HepG2 (cell line): ENCODE results near the gene WNT9A. TPM values are rescaled to one million over a fixed set of nuclear protein-coding genes. Genes with fewer than 3 reads are reported as not detected.

Experiments
- ATAC-seq: fragments of 200-7000 bp; cut with Tn5 transposase; 3 replicates; pipeline ENCODE4 v1.9.1; 2020; ENCODE audit warnings: mild to moderate bottlenecking, moderate library complexity
- BruUV-seq: library from RNA; stranded (reverse); fragments of 400-500 nt; replicated peaks from 2 replicates; lab custom pipeline; 2021; lab: Mats Ljungman, UMichigan
- CTCF ChIA-PET: fragments of 300-600 bp; formaldehyde crosslinking; extraction: SDS; loops from one replicate; lab custom pipeline; 2021; ENCODE audit warnings: low total read pairs, inconsistent platforms, low intra/inter-chr PET ratio; lab: Yijun Ruan, JAX
- POLR2A ChIA-PET: fragments of 350-600 bp; sonication (Branson Sonifier 250); formaldehyde crosslinking; loops from one replicate; lab custom pipeline; 2020; ENCODE audit warnings: antibody characterized with exemption, inconsistent platforms; lab: Yijun Ruan, JAX
- DNase-seq: peaks from one replicate; pipeline ENCODE4 v3.0.0-alpha.2; 2015; ENCODE audit warnings: low spot score
- FAIRE-seq: peaks from 3 replicates; lab custom pipeline; 2011; peaks lifted over from hg19 to GRCh38; lab: Jason Lieb, UNC
- H2AFZ ChIP-seq: one replicate; pipeline ENCODE4 v1.6.1; 2011; ENCODE audit warnings: low read length, inconsistent platforms
- H3K27ac ChIP-seq: fragments of 300-600 bp; 3 replicates; pipeline ENCODE4 v1.8.0; 2011; ENCODE audit warnings: mixed run types, mild to moderate bottlenecking, mixed read lengths, low read length, inconsistent platforms; ENCODE audit not compliant: insufficient read depth; ENCODE audit errors: extremely low read length
- H3K27me3 ChIP-seq, 2 experiments: fragments of 200-600 bp in 1 of 2; 2 replicates in 1 of 2; 3 replicates in 1 of 2; pipeline versions ENCODE4 v1.6.0 to v1.8.0; 2011; ENCODE audit warnings: low read length in 2 of 2, mild to moderate bottlenecking in 2 of 2, moderate library complexity in 2 of 2, inconsistent platforms in 1 of 2; ENCODE audit not compliant: insufficient read depth in 2 of 2, control insufficient read depth in 1 of 2
- H3K36me3 ChIP-seq, 2 experiments: fragments of 200-600 bp in 1 of 2; replicated peaks in 1 of 2; 2 replicates in 1 of 2; 3 replicates in 1 of 2; pipeline versions ENCODE4 v1.5.1 to v1.8.0; 2011; ENCODE audit warnings: low read length in 2 of 2, inconsistent platforms in 1 of 2; ENCODE audit not compliant: insufficient read depth in 2 of 2, control insufficient read depth in 1 of 2
- H3K4me1 ChIP-seq: 2 replicates; pipeline ENCODE4 v1.5.1; 2012; ENCODE audit warnings: low read length, inconsistent platforms; ENCODE audit not compliant: insufficient read depth
- H3K4me2 ChIP-seq: 2 replicates; pipeline ENCODE4 v1.6.0; 2011; ENCODE audit warnings: low read depth, low read length, inconsistent platforms
- H3K4me3 ChIP-seq, 3 experiments: fragments of 200-600 bp in 1 of 3; sonication (generic), shearing (Covaris generic) in 1 of 3; replicated peaks in 1 of 3; 2 replicates each; pipeline ENCODE4 v1.5.1; 2011 to 2016; ENCODE audit warnings: low read length in 3 of 3, inconsistent platforms in 2 of 3, low read depth in 2 of 3, mild to moderate bottlenecking in 2 of 3, control low read depth in 1 of 3, mixed read lengths in 1 of 3; ENCODE audit not compliant: insufficient read depth in 1 of 3
- H3K79me2 ChIP-seq: one replicate; pipeline ENCODE4 v1.6.1; 2011; ENCODE audit warnings: low read length, inconsistent platforms; ENCODE audit not compliant: insufficient read depth
- H3K9ac ChIP-seq: 2 replicates; pipeline ENCODE4 v1.6.0; 2011; ENCODE audit warnings: mild to moderate bottlenecking, low read depth, low read length, inconsistent platforms; ENCODE audit not compliant: insufficient read depth
- H3K9me3 ChIP-seq: 2 replicates; pipeline ENCODE4 v1.5.1; 2012; ENCODE audit warnings: mild to moderate bottlenecking, low read length
- H4K20me1 ChIP-seq: 2 replicates; pipeline ENCODE4 v1.6.0; 2011; ENCODE audit warnings: inconsistent platforms, mild to moderate bottlenecking, low read length, moderate library complexity; ENCODE audit not compliant: insufficient read depth
- ATF7-NPFF ChIP-seq: sonication (generic); formaldehyde crosslinking; IDR thresholded peaks from 2 replicates; pipeline ENCODE4 v1.8.1; 2023; ENCODE audit warnings: mild to moderate bottlenecking, low read depth, missing genetic modification reagents, moderate library complexity
- EED ChIP-seq: sonication (generic); formaldehyde crosslinking; IDR thresholded peaks from 2 replicates; pipeline ENCODE4 v1.5.0; 2020; ENCODE audit warnings: mild to moderate bottlenecking, missing genetic modification reagents
- ETV6 ChIP-seq: sonication (generic); formaldehyde crosslinking; conservative IDR thresholded peaks from 2 replicates; pipeline ENCODE4 v1.4.0; 2020; ENCODE audit warnings: missing genetic modification reagents
- HMG20B ChIP-seq: conservative IDR thresholded peaks from 2 replicates; pipeline ENCODE4 v1.6.1; 2016; ENCODE audit warnings: missing genetic modification reagents, missing compliant biosample characterization
- HNRNPLL ChIP-seq: fragments of 200-400 bp; formaldehyde crosslinking; IDR thresholded peaks from 2 replicates; pipeline ENCODE4 v1.6.1; 2017; ENCODE audit warnings: mild to moderate bottlenecking, low read depth, low read length; ENCODE audit not compliant: poor library complexity, severe bottlenecking
- NAIF1 ChIP-seq: sonication (generic); formaldehyde crosslinking; IDR thresholded peaks from 2 replicates; pipeline ENCODE4 v1.5.0; 2020; ENCODE audit warnings: mild to moderate bottlenecking, missing genetic modification reagents, borderline replicate concordance
- NFE2L2 ChIP-seq: fragments of 150-350 bp; IDR thresholded peaks from 2 replicates; pipeline ENCODE4 v1.6.1; 2014; ENCODE audit warnings: low read length
- NFYC ChIP-seq: IDR thresholded peaks from 2 replicates; pipeline ENCODE4 v1.6.1; 2016; ENCODE audit warnings: missing genetic modification reagents, missing compliant biosample characterization
- TBX2 ChIP-seq: sonication (generic); formaldehyde crosslinking; IDR thresholded peaks from 2 replicates; pipeline ENCODE4 v1.5.0; 2020; ENCODE audit warnings: missing genetic modification reagents, mild to moderate bottlenecking, borderline replicate concordance
- WIZ ChIP-seq: sonication (generic); formaldehyde crosslinking; IDR thresholded peaks from 2 replicates; pipeline ENCODE4 v1.5.1; 2020; ENCODE audit warnings: mild to moderate bottlenecking, missing genetic modification reagents
- ZBTB21 ChIP-seq: sonication (generic); formaldehyde crosslinking; IDR thresholded peaks from 2 replicates; pipeline ENCODE4 v1.4.0; 2020; ENCODE audit warnings: missing genetic modification reagents
- ZBTB42 ChIP-seq: sonication (generic); formaldehyde crosslinking; IDR thresholded peaks from 2 replicates; pipeline ENCODE4 v1.5.0; 2020; ENCODE audit warnings: mild to moderate bottlenecking, missing genetic modification reagents
- ZNF333 ChIP-seq: sonication (generic); formaldehyde crosslinking; IDR thresholded peaks from 2 replicates; pipeline ENCODE4 v1.4.0; 2020; ENCODE audit warnings: mild to moderate bottlenecking, missing genetic modification reagents, borderline replicate concordance
- ZNF564 ChIP-seq: sonication (generic); formaldehyde crosslinking; IDR thresholded peaks from 2 replicates; pipeline ENCODE4 v1.8.1; 2023; ENCODE audit warnings: mild to moderate bottlenecking, missing genetic modification reagents
- ZNF839 ChIP-seq: sonication (generic); formaldehyde crosslinking; IDR thresholded peaks from 2 replicates; pipeline ENCODE4 v1.4.0; 2020; ENCODE audit warnings: missing genetic modification reagents, mild to moderate bottlenecking, borderline replicate concordance
- WGBS: methylation state at CpG from one replicate; pipeline ENCODE4 v1.1.6; 2017; ENCODE audit warnings: low lambda C conversion rate; 5-methylcytosine and 5-hydroxymethylcytosine counted together
- in situ Hi-C: cut with HindIII; loops from 2 replicates; pipeline ENCODE4 v1.10.0; 2017; ENCODE audit warnings: low pct_unique_long_range_greater_than_20kb; ENCODE audit not compliant: extremely low pct_ligation_motif_present
- intact Hi-C: fragments of 100-400 bp; cut with micrococcal nuclease; formaldehyde crosslinking; loops from one replicate; pipeline ENCODE4 v1.10.0; 2022; ENCODE audit not compliant: unreplicated experiment
- polyA plus RNA-seq, 8 experiments: library from polyadenylated mRNA; depleted of rRNA in 3 of 8; stranded (reverse) in 7 of 8; unstranded in 1 of 8; fragments of >200 nt; fragmentation: Illumina TruSeq in 4 of 8; extraction: Trizol in 4 of 8; gene quantifications; 2 replicates each; pipeline versions ENCODE4 v1.2.1 to v1.2.3, GENCODE V29; 2011 to 2016; ENCODE audit warnings: low read depth in 4 of 8, missing spikeins in 1 of 8, mixed read lengths in 1 of 8; ENCODE audit not compliant: insufficient read depth in 1 of 8
- total RNA-seq, 5 experiments: library from RNA; depleted of rRNA; stranded (reverse); fragments of >200 nt; fragmentation: Illumina TruSeq; extraction: Trizol; gene quantifications; 2 replicates each; pipeline ENCODE4 v1.2.3, GENCODE V29; 2016; ENCODE audit warnings: low read depth in 1 of 5
- TF ChIP-seq, protein P1 (sequence below): sonication (generic); formaldehyde crosslinking; IDR thresholded peaks from 2 replicates; pipeline ENCODE4 v1.9.0; 2021; ENCODE audit warnings: missing genetic modification reagents, mild to moderate bottlenecking, borderline replicate concordance
- TF ChIP-seq, protein P2 (sequence below): sonication (generic); formaldehyde crosslinking; conservative IDR thresholded peaks from 2 replicates; pipeline ENCODE4 v1.4.0; 2020; ENCODE audit warnings: missing genetic modification reagents

The WNT9A gene
- total and polyA plus RNA-seq, 2 of the 13 experiments (the other 11 are each of a cell fraction or from before 2014, with no cell fraction given): 0.04 TPM; not detected in 1

DNA sequence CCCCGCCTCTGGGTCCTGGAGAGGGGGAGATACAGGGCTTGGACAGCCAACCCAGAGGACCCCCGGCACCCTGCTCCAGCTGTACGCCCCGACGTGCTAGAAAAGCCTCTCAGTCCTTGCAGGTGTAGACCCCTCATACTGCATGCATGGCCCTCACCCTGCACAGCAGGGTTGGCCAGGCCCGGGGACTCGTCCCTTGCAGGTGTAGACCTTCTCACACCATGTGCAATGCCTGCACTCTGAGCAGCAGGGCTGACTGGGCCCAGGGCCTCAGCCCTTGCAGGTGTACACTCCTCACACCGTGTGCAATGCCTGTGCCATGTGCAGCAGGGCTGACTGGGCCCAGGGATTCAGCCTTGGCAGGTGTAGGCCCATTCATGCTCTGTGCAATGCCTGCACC lies 26.8 kb downstream of the WNT9A start (continued):
- TF ChIP-seq ZNF564 (CRISPR knock-in tag) (no peak), HMG20B (CRISPR knock-in tag) (no peak), HNRNPLL (no peak), ZBTB21 (CRISPR knock-in tag) (no peak), WIZ (no peak)
- TF ChIP-seq, protein P1, sequence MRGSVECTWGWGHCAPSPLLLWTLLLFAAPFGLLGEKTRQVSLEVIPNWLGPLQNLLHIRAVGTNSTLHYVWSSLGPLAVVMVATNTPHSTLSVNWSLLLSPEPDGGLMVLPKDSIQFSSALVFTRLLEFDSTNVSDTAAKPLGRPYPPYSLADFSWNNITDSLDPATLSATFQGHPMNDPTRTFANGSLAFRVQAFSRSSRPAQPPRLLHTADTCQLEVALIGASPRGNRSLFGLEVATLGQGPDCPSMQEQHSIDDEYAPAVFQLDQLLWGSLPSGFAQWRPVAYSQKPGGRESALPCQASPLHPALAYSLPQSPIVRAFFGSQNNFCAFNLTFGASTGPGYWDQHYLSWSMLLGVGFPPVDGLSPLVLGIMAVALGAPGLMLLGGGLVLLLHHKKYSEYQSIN: no peak
- TF ChIP-seq, protein P2, sequence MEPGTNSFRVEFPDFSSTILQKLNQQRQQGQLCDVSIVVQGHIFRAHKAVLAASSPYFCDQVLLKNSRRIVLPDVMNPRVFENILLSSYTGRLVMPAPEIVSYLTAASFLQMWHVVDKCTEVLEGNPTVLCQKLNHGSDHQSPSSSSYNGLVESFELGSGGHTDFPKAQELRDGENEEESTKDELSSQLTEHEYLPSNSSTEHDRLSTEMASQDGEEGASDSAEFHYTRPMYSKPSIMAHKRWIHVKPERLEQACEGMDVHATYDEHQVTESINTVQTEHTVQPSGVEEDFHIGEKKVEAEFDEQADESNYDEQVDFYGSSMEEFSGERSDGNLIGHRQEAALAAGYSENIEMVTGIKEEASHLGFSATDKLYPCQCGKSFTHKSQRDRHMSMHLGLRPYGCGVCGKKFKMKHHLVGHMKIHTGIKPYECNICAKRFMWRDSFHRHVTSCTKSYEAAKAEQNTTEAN: no peak

DNA sequence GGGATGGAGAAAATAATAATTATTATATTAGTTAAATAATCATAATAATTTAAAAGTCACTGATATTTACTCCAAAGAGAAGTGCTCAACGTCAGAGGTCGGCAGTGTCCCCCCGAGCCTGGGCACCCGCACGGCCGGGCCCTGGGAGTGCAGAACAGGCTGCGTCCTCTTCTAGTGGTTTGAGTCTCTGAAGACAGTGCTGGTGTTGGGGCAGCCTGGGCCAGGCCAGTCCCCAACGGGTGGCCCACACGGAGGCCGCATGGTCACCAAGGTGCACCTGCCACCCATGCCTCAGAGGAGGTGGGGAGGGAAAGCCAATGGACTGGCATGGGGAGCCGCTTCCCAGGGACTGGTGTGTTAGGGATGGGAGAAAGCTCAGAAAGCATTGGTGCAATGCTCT lies 27.3 kb downstream of the WNT9A start:
- no peaks in the 10 kb centered on the region for H3K36me3 ChIP-seq
- intact Hi-C loops: no loop called here
- CTCF ChIA-PET: no interaction called here
- no peak overlapping the region for H3K27ac ChIP-seq
- no TSS peak for BruUV-seq
- no peak for TF ChIP-seq TBX2 (CRISPR knock-in tag)
- no peak for TF ChIP-seq ATF7-NPFF (CRISPR knock-in tag)
- no peak for TF ChIP-seq ZNF839
- no peak for TF ChIP-seq ETV6 (CRISPR knock-in tag)
- TF ChIP-seq NFE2L2: no peak
- no peak for TF ChIP-seq NFYC
- no peak for TF ChIP-seq ZNF333
- TF ChIP-seq NAIF1 (CRISPR knock-in tag): no peak
- TF ChIP-seq EED (CRISPR knock-in tag): no peak
- TF ChIP-seq ZBTB42 (CRISPR knock-in tag): no peak
- in situ Hi-C loops: no loop called here
- H3K4me2 ChIP-seq: no peak overlapping the region
- ATAC-seq (no peak), FAIRE-seq (no peak), DNase-seq (no peak)
- no peaks in the 10 kb centered on the region for H3K79me2 ChIP-seq
- no peaks in the 10 kb centered on the region for H4K20me1 ChIP-seq
- no peak overlapping the region for H2AFZ ChIP-seq
- H3K9ac ChIP-seq: no peak overlapping the region
- H3K27me3 ChIP-seq: peaks cover 16 to 45% of the 10 kb centered on the region in 2 experiments; a peak in 4 of 5 replicates
- no peaks in the 10 kb centered on the region for H3K9me3 ChIP-seq
- no peak overlapping the region for H3K4me3 ChIP-seq
- no peaks in the 10 kb centered on the region for H3K4me1 ChIP-seq
- POLR2A ChIA-PET: no interaction called here
- 36% methylated on average over 5 of the region's 11 CpGs for WGBS
